ENCODE data around the gene CLEC6A. TPM values are rescaled to one million over a fixed set of nuclear protein-coding genes. Genes with fewer than 3 reads are reported as not detected.

Gene CLEC6A
- polyA plus RNA-seq, 1 experiment: not detected

GRCh38 chr12:8455271-8455670, 491 bp upstream of the CLEC6A start:
- POLR2A ChIA-PET: no interaction called here

GRCh38 chr12:8461426-8461825, 5.7 kb downstream of the CLEC6A start:
- Histone ChIP-seq H3K9me3 (ENCODE audit: control insufficient read depth, insufficient read depth, low read length) (no peaks in the 10 kb centered on the region), H3K27me3 (ENCODE audit: control insufficient read depth, insufficient read depth, low read length) (no peaks in the 10 kb centered on the region), H3K4me3 (ENCODE audit: low read depth, low read length) (no peak overlapping the region), H3K27ac (ENCODE audit: low read depth, low read length) (no peak overlapping the region)
- ChIA-PET CTCF (no interaction called here), POLR2A (no interaction called here)
- no peak for DNase-seq (ENCODE audit: low read depth, low spot score)
- TF ChIP-seq CTCF (IDR thresholded peaks at IDR 0.05; ENCODE audit: low read depth, low read length): no peak

More at GRCh38 chr12:8455271-8455670, 491 bp upstream of the CLEC6A start:
- Histone ChIP-seq H3K9me3 (ENCODE audit: control insufficient read depth, insufficient read depth, low read length) (no peaks in the 10 kb centered on the region), H3K4me3 (ENCODE audit: low read depth, low read length) (no peak overlapping the region), H3K27me3 (ENCODE audit: control insufficient read depth, insufficient read depth, low read length) (no peaks in the 10 kb centered on the region), H3K27ac (ENCODE audit: low read depth, low read length) (no peak overlapping the region)
- no peak for DNase-seq (ENCODE audit: low read depth, low spot score)
- CTCF ChIA-PET: no interaction called here
- no peak for TF ChIP-seq CTCF (IDR thresholded peaks at IDR 0.05; ENCODE audit: low read depth, low read length)

GRCh38 chr12:8465301-8465996, 9.7 kb downstream of the CLEC6A start:
- no peaks in the 10 kb centered on the region for H3K9me3 ChIP-seq (ENCODE audit: control insufficient read depth, insufficient read depth, low read length)
- TF ChIP-seq CTCF (IDR thresholded peaks at IDR 0.05; ENCODE audit: low read depth, low read length): no peak
- H3K4me3 ChIP-seq (ENCODE audit: low read depth, low read length): no peak overlapping the region
- ChIA-PET POLR2A (no interaction called here), CTCF (no interaction called here)
- no peak for DNase-seq (ENCODE audit: low read depth, low spot score)
- H3K27ac ChIP-seq (ENCODE audit: low read depth, low read length): no peak overlapping the region
- no peaks in the 10 kb centered on the region for H3K27me3 ChIP-seq (ENCODE audit: control insufficient read depth, insufficient read depth, low read length)

GRCh38 chr12:8466241-8466640, 10.5 kb downstream of the CLEC6A start:
- TF ChIP-seq CTCF (IDR thresholded peaks at IDR 0.05; ENCODE audit: low read depth, low read length): no peak
- Histone ChIP-seq H3K4me3 (ENCODE audit: low read depth, low read length) (no peak overlapping the region), H3K27ac (ENCODE audit: low read depth, low read length) (no peak overlapping the region), H3K9me3 (ENCODE audit: control insufficient read depth, insufficient read depth, low read length) (no peaks in the 10 kb centered on the region), H3K27me3 (ENCODE audit: control insufficient read depth, insufficient read depth, low read length) (no peaks in the 10 kb centered on the region)
- POLR2A ChIA-PET: no interaction called here
- no peak for DNase-seq (ENCODE audit: low read depth, low spot score)
- CTCF ChIA-PET: no interaction called here

- no peak for DNase-seq (ENCODE audit: low read depth, low spot score)
- H3K4me3 ChIP-seq (ENCODE audit: low read depth, low read length): no peak overlapping the region
- H3K9me3 ChIP-seq (ENCODE audit: control insufficient read depth, insufficient read depth, low read length): no peaks in the 10 kb centered on the region
- POLR2A ChIA-PET: no interaction called here
- CTCF ChIA-PET: no interaction called here
- H3K27ac ChIP-seq (ENCODE audit: low read depth, low read length): no peak overlapping the region
- no peaks in the 10 kb centered on the region for H3K27me3 ChIP-seq (ENCODE audit: control insufficient read depth, insufficient read depth, low read length)
- TF ChIP-seq CTCF (IDR thresholded peaks at IDR 0.05; ENCODE audit: low read depth, low read length): no peak
Observed at GRCh38 chr12:8471090-8471489, 15.3 kb downstream of the CLEC6A start.

All from AG04450 (cell line).